Measurements from ENCODE around the gene MYO1G. TPM values are rescaled to one million over a fixed set of nuclear protein-coding genes. Genes with fewer than 3 reads are reported as not detected.

Gene MYO1G
- total and polyA plus RNA-seq, 10 of the 15 experiments (the other 5 are each of a cell fraction or from before 2014, with no cell fraction given), result 1.8 to 232 (median 134) TPM

GRCh38 chr7:44985900-44986217 is 7.0 kb upstream of the MYO1G start:
- Histone ChIP-seq H3K27me3 (replicated peaks in 1 of 2; ENCODE audit: control insufficient read depth in 2 of 2, insufficient read depth in 2 of 2, low read length in 1 of 2) (no peaks in the 10 kb centered on the region), H3K4me1 (ENCODE audit: control insufficient read depth, insufficient read depth, low read length) (peaks cover 27% of the 10 kb centered on the region), H3K36me3 (ENCODE audit: control insufficient read depth in 2 of 2, insufficient read depth in 2 of 2, low read length in 1 of 2) (peaks cover 19 to 21% of the 10 kb centered on the region in 2 experiments), H3K27ac (ENCODE audit: control insufficient read depth, insufficient read depth) (peak overlapping the region; percentile 86), H3K9me3 (replicated peaks; ENCODE audit: control insufficient read depth, insufficient read depth, low read length) (no peaks in the 10 kb centered on the region), H4K20me1 (ENCODE audit: control insufficient read depth, insufficient read depth) (peaks cover 3% of the 10 kb centered on the region), H3K4me3 (peak overlapping the region; percentile 93), H3K9ac (ENCODE audit: control insufficient read depth, insufficient read depth, low read length) (peak overlapping the region; percentile 82), H3K79me2 (ENCODE audit: control insufficient read depth, insufficient read depth, low read length) (peaks cover 51% of the 10 kb centered on the region), H3K4me2 (ENCODE audit: control insufficient read depth, insufficient read depth) (peak overlapping the region; percentile 94), H2AFZ (ENCODE audit: control insufficient read depth, low read depth, low read length) (no peak overlapping the region)
- in situ Hi-C loops (cut with MboI) (no loop called here), intact Hi-C loops (cut with micrococcal nuclease; ENCODE audit: unreplicated experiment) (loop anchor here (1.0 kb wide), 1 partner anchor 13 kb away; no protein-coding TSS in a partner anchor)
- 2% methylated on average over 8 of the region's 8 CpGs for WGBS (ENCODE audit: insufficient coverage, insufficient replicate concordance, low lambda C conversion rate, missing lambda C conversion rate)
- FAIRE-seq (peak; percentile 23), ATAC-seq (no peak), DNase-seq (ENCODE audit: low read depth, low spot score) (no peak)
- ChIA-PET POLR2A (interaction anchor here (0.6 to 16.1 kb wide), 11 partner anchors 8 to 151 kb away, joined by 3 to 280 read pairs (median 4); partner anchors contain the start of genes CCM2, H2AZ2 and TBRG4), CTCF (interaction anchor here (1.3 to 5.9 kb wide), 2 partner anchors 13 to 15 kb away, joined by 6 to 48 read pairs; no protein-coding TSS in a partner anchor), RAD21 (ENCODE audit: unreplicated experiment) (interaction anchor here (0.7 to 14.6 kb wide), 4 partner anchors 12 to 49 kb away, joined by 3 to 303 read pairs (median 20); partner anchors contain the start of gene CCM2), SMC1A (ENCODE audit: uncharacterized antibody, unreplicated experiment) (interaction anchor here (0.7 to 16.7 kb wide), 5 partner anchors 12 to 150 kb away, joined by 3 to 303 read pairs (median 5); partner anchors contain the start of gene CCM2)
- no TSS peak for BruUV-seq (replicated peaks)
- no peak for TF ChIP-seq FOXM1 (IDR thresholded peaks at IDR 0.05; ENCODE audit: low read depth, low read length)
- 0 out of 2 replicates have a peak, but pooled peaks have one; percentile 6 for TF ChIP-seq CHD2 (IDR thresholded peaks at IDR 0.05; ENCODE audit: borderline replicate concordance, low read depth, low read length)

GRCh38 chr7:44985033-44985695 is 6.3 kb upstream of the MYO1G start:
- H3K27ac ChIP-seq (ENCODE audit: control insufficient read depth, insufficient read depth), result peak overlapping the region; percentile 86
- peaks cover 3% of the 10 kb centered on the region for H4K20me1 ChIP-seq (ENCODE audit: control insufficient read depth, insufficient read depth)
- intact Hi-C loops (cut with micrococcal nuclease; ENCODE audit: unreplicated experiment) (no loop called here), in situ Hi-C loops (cut with MboI) (no loop called here)
- POLR2A ChIA-PET, result interaction anchor here (0.6 to 16.1 kb wide), 9 partner anchors 9 to 152 kb away, joined by 3 to 280 read pairs (median 4); partner anchors contain the start of genes CCM2, H2AZ2 and TBRG4
- FAIRE-seq, result no peak
- peak overlapping the region; percentile 93 for H3K4me3 ChIP-seq
- H3K4me1 ChIP-seq (ENCODE audit: control insufficient read depth, insufficient read depth, low read length), result peaks cover 34% of the 10 kb centered on the region
- peak overlapping the region; percentile 94 for H3K4me2 ChIP-seq (ENCODE audit: control insufficient read depth, insufficient read depth)
- 8% methylated on average over 6 of the region's 6 CpGs for WGBS (ENCODE audit: insufficient coverage, insufficient replicate concordance, low lambda C conversion rate, missing lambda C conversion rate)
- no peak overlapping the region for H2AFZ ChIP-seq (ENCODE audit: control insufficient read depth, low read depth, low read length)
- CTCF ChIA-PET, result interaction anchor here (0.6 to 5.9 kb wide), 4 partner anchors 11 to 200 kb away, joined by 3 to 48 read pairs (median 10); no protein-coding TSS in a partner anchor
- peaks cover 51% of the 10 kb centered on the region for H3K79me2 ChIP-seq (ENCODE audit: control insufficient read depth, insufficient read depth, low read length)
- ATAC-seq, result no peak
- TSS peak; percentile 79 for BruUV-seq (replicated peaks)
- no peaks in the 10 kb centered on the region for H3K27me3 ChIP-seq (replicated peaks in 1 of 2; ENCODE audit: control insufficient read depth in 2 of 2, insufficient read depth in 2 of 2, low read length in 1 of 2)
- peaks cover 19 to 21% of the 10 kb centered on the region in 2 experiments for H3K36me3 ChIP-seq (ENCODE audit: control insufficient read depth in 2 of 2, insufficient read depth in 2 of 2, low read length in 1 of 2)
- peak overlapping the region; percentile 82 for H3K9ac ChIP-seq (ENCODE audit: control insufficient read depth, insufficient read depth, low read length)
- RAD21 ChIA-PET (ENCODE audit: unreplicated experiment), result interaction anchor here (0.7 to 14.6 kb wide), 4 partner anchors 12 to 48 kb away, joined by 3 to 303 read pairs (median 20); partner anchors contain the start of gene CCM2
- no peaks in the 10 kb centered on the region for H3K9me3 ChIP-seq (replicated peaks; ENCODE audit: control insufficient read depth, insufficient read depth, low read length)
- no peak for DNase-seq (ENCODE audit: low read depth, low spot score)
- SMC1A ChIA-PET (ENCODE audit: uncharacterized antibody, unreplicated experiment), result interaction anchor here (0.7 to 16.7 kb wide), 7 partner anchors 12 to 151 kb away, joined by 3 to 303 read pairs (median 5); partner anchors contain the start of gene CCM2
- no peak for TF ChIP-seq JUND (IDR thresholded peaks at IDR 0.05; ENCODE audit: low read depth, low read length)
- TF ChIP-seq SMAD5 (IDR thresholded peaks at IDR 0.05; ENCODE audit: low read depth), result no peak
- no peak for TF ChIP-seq SIN3A (IDR thresholded peaks at IDR 0.05; ENCODE audit: low read depth, low read length)
- TF ChIP-seq NR2C2 (IDR thresholded peaks at IDR 0.05; ENCODE audit: borderline replicate concordance, control insufficient read depth, insufficient read length, low read depth), result no peak
- no peak for TF ChIP-seq ZBED1 (IDR thresholded peaks at IDR 0.05; ENCODE audit: borderline replicate concordance)
- no peak for TF ChIP-seq RFX5 (IDR thresholded peaks at IDR 0.05; ENCODE audit: low read depth, low read length)
- peak; percentile 13; the same call in 1 of the 2 replicates for TF ChIP-seq SPI1 (IDR thresholded peaks at IDR 0.05; ENCODE audit: borderline replicate concordance, insufficient read depth, low read depth, low read length)
- peak; percentile 24 for TF ChIP-seq POLR2A (IDR thresholded peaks at IDR 0.05; ENCODE audit: low read depth, low read length)
- no peak for TF ChIP-seq HDAC6 (IDR thresholded peaks at IDR 0.05; ENCODE audit: unreplicated experiment)
- TF ChIP-seq NFYA (IDR thresholded peaks at IDR 0.05; ENCODE audit: borderline replicate concordance, low read depth, low read length), result no peak
- TF ChIP-seq IKZF2 (IDR thresholded peaks at IDR 0.05), result no peak
- TF ChIP-seq FOXM1 (IDR thresholded peaks at IDR 0.05; ENCODE audit: low read depth, low read length), result no peak
- no peak for TF ChIP-seq TCF3 (IDR thresholded peaks at IDR 0.05; ENCODE audit: borderline replicate concordance, insufficient read depth, low read depth, low read length)
- no peak for TF ChIP-seq NBN (IDR thresholded peaks at IDR 0.05)
- TF ChIP-seq RELB (IDR thresholded peaks at IDR 0.05; ENCODE audit: low read depth), result no peak

Data from GM12878 (cell line).